HG03196 (cell line): ENCODE results near the gene REXO1.
"Not testable (repeated sequence)": the region's sequence is repeated elsewhere in the genome, so short reads cannot be mapped to it uniquely, and the experiment has no call there.

Source experiments
- ATAC-seq: cut with Tn5 transposase; IDR thresholded peaks from one replicate; pipeline ENCODE4 v1.9.1; 2021; ENCODE audit not compliant: unreplicated experiment

REXO1 gene

GRCh38 chr19:1799695-1800342, 48.5 kb downstream of the REXO1 start:
- ATAC-seq: no peak

GRCh38 chr19:1797313-1797712, 51.0 kb downstream of the REXO1 start:
- ATAC-seq: not testable (repeated sequence)

DNA sequence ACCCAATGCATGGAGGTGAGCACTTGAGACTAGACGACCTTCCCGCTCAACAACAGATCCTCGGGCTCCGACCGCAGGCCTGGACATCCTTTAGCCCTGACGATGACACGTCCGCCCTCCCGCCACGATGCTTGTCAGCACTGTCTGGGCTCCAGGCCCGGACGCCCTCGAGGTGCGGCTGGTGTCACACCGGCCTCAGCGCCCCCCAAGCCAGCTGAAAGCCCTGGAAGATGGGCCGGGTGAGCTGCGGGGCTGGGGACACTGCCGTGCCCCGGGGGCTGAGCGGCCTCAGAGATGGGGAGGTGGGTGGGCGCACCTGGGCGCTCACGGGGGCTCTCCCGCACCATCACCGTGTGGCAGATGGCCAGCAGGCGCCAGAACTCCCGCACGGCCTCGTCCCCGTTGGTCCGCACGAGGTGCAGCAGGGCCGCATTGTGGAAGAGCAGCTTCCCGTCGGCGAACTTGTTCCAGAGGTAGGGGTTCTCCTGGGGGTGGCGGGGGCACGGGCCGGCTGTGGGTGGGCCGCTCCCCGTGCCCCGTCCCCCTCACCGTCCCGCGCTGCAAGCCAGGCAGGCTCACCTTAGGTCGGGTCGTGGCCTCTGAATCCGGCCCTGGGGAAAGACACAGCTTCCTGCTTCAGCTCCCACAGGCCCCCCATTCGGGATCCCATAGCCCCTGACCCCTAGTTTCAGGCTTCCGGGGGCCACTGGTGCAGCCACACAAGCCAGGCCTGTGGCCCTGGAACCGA, 51.7 kb downstream of the REXO1 start:
- ATAC-seq: no peak

DNA sequence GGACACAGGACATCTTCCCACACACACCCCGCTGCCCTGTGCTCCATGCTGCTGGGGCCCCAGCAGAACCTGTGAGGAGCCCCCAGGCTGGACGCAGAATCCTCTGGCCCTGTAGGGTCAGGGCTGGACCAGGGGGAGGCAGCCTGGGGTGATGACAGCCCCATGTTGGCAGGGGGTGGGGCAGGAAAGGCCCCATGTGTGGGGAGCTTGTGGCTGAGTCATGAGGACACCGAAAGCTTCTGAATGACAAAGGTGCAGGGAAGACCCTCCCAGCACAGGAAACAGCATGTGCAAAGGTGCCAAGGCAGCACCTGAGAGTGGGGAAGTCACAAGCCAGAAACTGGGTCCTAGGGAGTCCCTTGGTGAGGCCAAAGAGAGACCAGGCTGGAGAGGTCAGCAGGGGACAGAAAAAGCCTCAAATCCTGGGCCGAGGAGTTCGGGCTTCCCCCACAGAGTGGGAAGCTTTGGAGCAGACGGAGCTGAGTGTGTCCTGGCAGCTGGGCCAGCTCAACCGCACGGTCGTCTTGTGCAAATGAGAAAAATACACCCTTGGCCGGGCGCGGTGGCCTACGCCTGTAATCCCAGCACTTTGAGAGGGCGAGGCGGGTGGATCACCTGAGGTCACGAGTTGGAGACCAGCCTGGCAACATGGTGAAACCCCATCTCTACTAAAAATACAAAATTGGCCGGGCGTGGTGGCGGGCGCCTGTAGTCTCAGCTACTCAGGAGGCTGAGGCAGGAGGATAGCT, 53.7 kb downstream of the REXO1 start:
- ATAC-seq: no peak

DNA sequence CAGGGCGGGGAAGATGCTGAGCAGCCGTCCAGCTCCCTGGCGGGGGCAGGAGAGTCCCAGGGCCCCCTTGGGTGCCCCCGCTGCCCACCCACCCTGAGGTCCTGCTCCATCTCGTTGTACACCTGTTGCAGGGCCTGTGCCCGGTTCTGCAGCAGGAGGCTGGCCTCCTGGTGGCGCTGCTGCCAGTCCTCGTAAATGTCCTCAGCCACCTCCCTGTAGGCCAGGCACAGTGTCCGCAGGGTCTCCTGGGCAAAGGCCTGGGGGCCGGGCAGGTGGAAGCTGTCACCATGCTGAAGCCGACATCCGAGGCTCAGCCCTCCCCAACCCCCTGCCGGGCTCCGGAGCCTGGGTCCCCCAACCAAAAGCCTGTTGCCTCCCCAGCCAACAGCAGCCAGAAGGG, 56.4 kb downstream of the REXO1 start:
- ATAC-seq: no peak

DNA sequence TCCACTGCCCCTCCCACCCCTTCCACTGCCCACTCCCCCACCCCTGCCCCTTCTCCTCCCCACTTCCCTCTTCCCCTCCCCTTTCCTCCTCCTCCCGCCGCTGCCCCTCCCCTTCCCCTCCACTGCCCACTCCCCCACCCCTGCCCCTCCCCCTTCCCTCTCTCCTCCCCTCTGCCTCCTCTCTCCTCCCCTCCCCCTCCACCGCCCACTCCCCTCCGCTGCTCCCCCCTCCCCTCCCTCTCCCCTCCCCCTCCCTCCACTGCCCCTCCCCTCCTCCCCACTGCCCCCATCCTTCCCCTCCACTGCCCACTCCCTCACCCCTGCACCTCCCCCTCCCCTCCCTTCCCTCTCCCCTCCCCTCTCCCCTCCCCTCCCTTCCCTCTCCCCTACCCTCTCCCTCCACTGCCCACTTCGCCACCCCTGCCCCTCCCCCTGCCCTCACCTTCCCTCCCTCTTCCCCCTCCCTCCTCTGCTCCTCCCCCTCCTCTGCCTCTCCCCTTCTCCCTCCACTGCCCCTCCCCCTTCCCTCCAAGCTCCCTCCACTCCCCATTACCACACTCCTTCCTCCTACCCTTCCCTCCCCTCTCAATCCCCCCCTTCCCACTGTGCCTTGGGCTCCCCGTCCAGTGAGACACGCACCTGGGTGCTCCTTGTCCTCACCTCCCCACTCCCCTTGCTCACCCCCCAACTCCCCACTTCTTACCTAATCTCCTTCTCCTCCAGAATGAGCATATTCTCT, 58.1 kb downstream of the REXO1 start:
- no peak for ATAC-seq

GRCh38 chr19:1789261-1790041, 58.8 kb downstream of the REXO1 start:
- ATAC-seq: no peak

DNA sequence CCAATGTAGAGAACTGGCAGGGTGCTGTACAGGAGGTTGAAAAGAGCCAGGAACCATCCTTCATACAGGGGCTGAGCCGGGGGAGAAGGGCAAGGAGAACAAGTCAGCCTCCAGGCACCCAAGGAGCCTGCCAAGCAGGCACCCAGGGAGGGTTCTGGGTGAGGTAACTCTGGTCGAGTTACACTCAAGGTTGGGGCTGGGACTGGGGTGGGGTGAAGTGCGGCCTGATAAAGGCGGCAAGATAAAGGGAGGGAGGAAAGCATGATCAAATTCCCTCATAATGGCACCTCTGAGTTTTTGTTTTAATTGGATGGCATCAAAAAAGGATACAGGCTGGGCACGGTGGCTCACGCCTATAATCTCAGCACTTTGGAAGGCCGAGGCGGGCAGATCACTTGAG, 61.2 kb downstream of the REXO1 start:
- no peak for ATAC-seq

DNA sequence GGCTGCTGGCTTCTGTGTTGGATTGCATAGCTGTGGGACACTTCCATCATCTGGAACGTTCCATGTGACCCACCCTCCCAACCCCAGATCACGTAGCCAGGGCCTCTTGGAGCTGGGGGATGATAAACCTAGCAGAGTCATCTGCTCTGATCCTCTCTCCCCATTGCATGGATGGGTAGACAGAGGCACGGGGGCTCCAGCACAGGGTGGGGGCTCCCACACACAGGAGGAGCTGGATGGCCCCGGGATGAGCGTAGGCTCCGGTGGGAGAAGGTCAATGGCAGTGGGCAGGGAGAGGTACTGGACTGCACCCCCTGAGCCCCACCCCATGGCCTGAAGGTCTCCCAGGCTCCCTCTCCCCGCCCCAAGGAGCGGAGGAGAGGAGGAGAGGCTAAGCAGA, 61.6 kb downstream of the REXO1 start:
- ATAC-seq: no peak

- ATAC-seq: no peak
These were observed 63.0 kb downstream of the REXO1 start for GRCh38 chr19:1785310-1785709.

DNA sequence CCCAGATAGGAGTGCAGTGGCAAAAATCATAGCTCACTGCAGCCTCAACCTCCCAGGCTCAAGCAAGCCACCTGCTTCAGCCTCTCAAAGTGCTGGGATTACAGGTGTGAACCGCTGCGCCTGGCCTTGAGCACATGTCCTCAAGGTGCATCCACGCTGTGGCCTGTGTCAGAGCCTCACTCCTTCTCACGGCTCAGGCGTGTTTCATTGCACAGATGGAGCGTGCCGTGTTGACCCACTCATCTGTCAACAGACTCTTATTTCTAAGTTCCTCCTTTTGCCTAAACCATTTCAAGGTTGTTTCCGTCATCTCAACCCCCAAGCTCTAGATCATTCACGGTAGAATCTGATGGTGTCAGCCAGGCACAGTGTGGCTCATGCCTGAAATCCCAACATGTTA, 64.4 kb downstream of the REXO1 start:
- ATAC-seq: no peak

- ATAC-seq: no peak
These were observed 64.9 kb downstream of the REXO1 start for GRCh38 chr19:1783354-1783753.

GRCh38 chr19:1782521-1782920, 65.8 kb downstream of the REXO1 start:
- ATAC-seq: no peak

- no peak for ATAC-seq
These were observed 67.9 kb downstream of the REXO1 start for GRCh38 chr19:1780272-1780958.

DNA sequence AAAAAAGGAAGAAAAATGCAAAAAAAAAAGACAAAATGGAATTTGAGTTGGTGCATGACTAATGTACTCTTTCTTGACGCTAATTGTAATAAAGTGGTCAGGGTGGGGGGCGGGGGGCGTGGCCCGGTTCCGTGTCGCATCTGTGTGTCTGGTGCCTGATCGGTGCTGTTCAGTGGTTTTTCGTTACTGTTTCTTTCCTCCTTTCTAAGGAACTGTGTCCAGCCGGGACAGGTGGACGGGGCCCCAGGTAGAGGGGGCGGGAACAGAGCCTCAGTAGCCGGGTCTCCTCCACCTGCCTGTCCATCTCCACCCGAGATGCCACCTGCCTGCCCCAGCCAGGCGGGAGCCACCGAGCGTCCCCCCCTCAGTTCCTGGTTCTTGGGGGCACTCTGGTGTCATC, 68.7 kb downstream of the REXO1 start:
- no peak for ATAC-seq

GRCh38 chr19:1777149-1777548, 71.1 kb downstream of the REXO1 start:
- ATAC-seq: no peak

GRCh38 chr19:1776606-1777147, 71.6 kb downstream of the REXO1 start:
- no peak for ATAC-seq

DNA sequence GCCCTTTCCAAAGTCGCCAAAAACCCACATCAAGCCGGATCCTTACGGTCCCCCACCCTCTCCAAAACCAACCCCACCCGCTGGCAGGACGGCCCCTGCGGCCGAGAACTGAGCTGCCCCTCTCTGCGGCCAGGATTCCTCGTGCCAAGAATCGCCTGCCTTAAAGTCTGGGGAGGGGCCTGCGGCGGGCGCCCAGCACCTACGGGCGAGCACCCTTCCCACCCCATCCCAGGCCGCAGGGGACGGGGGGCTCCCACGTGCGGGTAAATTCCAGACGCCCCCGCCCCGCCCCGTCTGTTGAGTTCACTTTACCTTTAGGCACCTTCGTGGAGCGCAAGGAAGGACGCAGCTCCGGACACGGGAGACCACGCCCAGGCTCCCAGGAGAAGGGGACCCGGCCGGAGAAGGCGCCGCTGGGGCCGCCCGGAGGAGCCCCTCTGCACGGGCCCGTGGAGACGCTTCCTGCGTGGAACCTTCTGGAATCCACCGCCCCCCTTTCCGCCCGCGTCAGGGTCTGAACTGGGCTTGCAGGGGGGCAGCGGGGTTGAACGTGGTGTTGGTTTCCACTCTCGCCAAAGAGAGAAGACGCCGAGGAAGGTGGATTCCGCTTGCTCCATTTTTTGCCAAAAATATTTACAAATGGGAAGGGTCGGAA, 72.2 kb downstream of the REXO1 start:
- ATAC-seq: no peak
